IMR-90 (cell line): ENCODE data around the gene ANKIB1. TPM values are rescaled to one million over a fixed set of nuclear protein-coding genes. Genes with fewer than 3 reads are reported as not detected.

Source experiments
- ATAC-seq: fragments of 200-7000 bp; cut with Tn5 transposase; 2 replicates; pipeline ENCODE4 v1.9.1; 2020; ENCODE audit warnings: low read depth, mild to moderate bottlenecking, moderate library complexity
- BruUV-seq: library from RNA; stranded (reverse); fragments of 400-500 nt; replicated peaks from 2 replicates; lab custom pipeline; 2021; lab: Mats Ljungman, UMichigan
- CTCF ChIA-PET: fragments of 300-600 bp; formaldehyde crosslinking; extraction: SDS; loops from one replicate; lab custom pipeline; 2021; ENCODE audit warnings: antibody characterized with exemption; lab: Yijun Ruan, JAX
- POLR2A ChIA-PET: fragments of 300-600 bp; sonication (Branson Sonifier 250); formaldehyde crosslinking; loops from one replicate; lab custom pipeline; 2022; ENCODE audit warnings: antibody characterized with exemption; ENCODE audit not compliant: unreplicated experiment; lab: Charles Lee
- DNase-seq: peaks from one replicate; pipeline ENCODE4 v3.0.0; 2013
- H2AFZ ChIP-seq: replicated peaks from 2 replicates; pipeline ENCODE3; 2013; ENCODE audit warnings: low read length, mild to moderate bottlenecking; ENCODE audit not compliant: poor library complexity
- H2AK5ac ChIP-seq: 2 replicates; pipeline ENCODE4 v1.6.1; 2013; ENCODE audit warnings: low read depth, low read length, inconsistent platforms
- H2AK9ac ChIP-seq: replicated peaks from 2 replicates; pipeline ENCODE3; 2013; ENCODE audit warnings: mild to moderate bottlenecking, low read depth, low read length, moderate library complexity; ENCODE audit not compliant: poor library complexity
- H2BK120ac ChIP-seq: 2 replicates; pipeline ENCODE4 v1.6.1; 2013; ENCODE audit warnings: low read depth, low read length, inconsistent platforms
- H2BK15ac ChIP-seq: 3 replicates; pipeline ENCODE4 v1.6.1; 2013; ENCODE audit warnings: low read depth, low read length, inconsistent platforms
- H2BK20ac ChIP-seq: 2 replicates; pipeline ENCODE4 v1.6.1; 2013; ENCODE audit warnings: low read depth, mild to moderate bottlenecking, inconsistent platforms, low read length, moderate library complexity
- H2BK5ac ChIP-seq: 2 replicates; pipeline ENCODE4 v1.6.1; 2013; ENCODE audit warnings: mild to moderate bottlenecking, low read depth, low read length, inconsistent platforms; ENCODE audit not compliant: poor library complexity, severe bottlenecking
- H3K14ac ChIP-seq: replicated peaks from 2 replicates; pipeline ENCODE4 v1.6.1; 2013; ENCODE audit warnings: low read depth, low read length, inconsistent platforms
- H3K18ac ChIP-seq: 2 replicates; pipeline ENCODE4 v1.6.1; 2013; ENCODE audit warnings: low read depth, low read length, control low read depth
- H3K23ac ChIP-seq: 2 replicates; pipeline ENCODE4 v1.6.1; 2013; ENCODE audit warnings: low read depth, low read length, inconsistent platforms
- H3K27ac ChIP-seq: 2 replicates; pipeline ENCODE4 v1.5.1; 2013; ENCODE audit warnings: mild to moderate bottlenecking, control low read depth, low read length; ENCODE audit not compliant: insufficient read depth
- H3K27me3 ChIP-seq: 2 replicates; pipeline ENCODE4 v1.6.1; 2013; ENCODE audit warnings: low read length; ENCODE audit not compliant: control insufficient read depth, insufficient read depth
- H3K36me3 ChIP-seq: 2 replicates; pipeline ENCODE4 v1.6.1; 2013; ENCODE audit warnings: low read length, mixed read lengths; ENCODE audit not compliant: control insufficient read depth, insufficient read depth
- H3K4ac ChIP-seq: 2 replicates; pipeline ENCODE4 v1.6.1; 2013; ENCODE audit warnings: low read depth, low read length, inconsistent platforms
- H3K4me1 ChIP-seq: 2 replicates; pipeline ENCODE4 v1.6.1; 2013; ENCODE audit warnings: low read length, mixed read lengths; ENCODE audit not compliant: control insufficient read depth, insufficient read depth
- H3K4me2 ChIP-seq: 2 replicates; pipeline ENCODE4 v1.6.1; 2013; ENCODE audit warnings: low read depth, mild to moderate bottlenecking, control low read depth, low read length, moderate library complexity
- H3K4me3 ChIP-seq: 2 replicates; pipeline ENCODE4 v1.5.1; 2013; ENCODE audit warnings: low read depth, mild to moderate bottlenecking, control low read depth, low read length, moderate library complexity; ENCODE audit not compliant: insufficient read depth
- H3K56ac ChIP-seq: 2 replicates; pipeline ENCODE4 v1.6.1; 2013; ENCODE audit warnings: low read length, inconsistent platforms; ENCODE audit not compliant: insufficient read depth; ENCODE audit errors: extremely low read depth
- H3K79me1 ChIP-seq, 2 experiments: 2 replicates each; pipeline ENCODE4 v1.6.1; 2013; ENCODE audit warnings: low read length in 2 of 2, inconsistent platforms in 1 of 2, low read depth in 1 of 2
- H3K9ac ChIP-seq: 2 replicates; pipeline ENCODE4 v1.6.1; 2013; ENCODE audit warnings: low read depth, low read length, control low read depth
- H3K9me1 ChIP-seq: 2 replicates; pipeline ENCODE4 v1.6.1; 2013; ENCODE audit warnings: low read length, inconsistent platforms; ENCODE audit not compliant: insufficient read depth
- H3K9me3 ChIP-seq: 2 replicates; pipeline ENCODE4 v1.6.1; 2013; ENCODE audit warnings: low read length; ENCODE audit not compliant: control insufficient read depth, insufficient read depth
- H4K20me1 ChIP-seq: 2 replicates; pipeline ENCODE4 v1.6.1; 2013; ENCODE audit warnings: low read length, inconsistent platforms; ENCODE audit not compliant: insufficient read depth
- H4K5ac ChIP-seq: 2 replicates; pipeline ENCODE4 v1.6.1; 2013; ENCODE audit warnings: mild to moderate bottlenecking, low read depth, low read length, control low read depth
- H4K8ac ChIP-seq, 2 experiments: 2 replicates each; pipeline ENCODE4 v1.6.1; 2013; ENCODE audit warnings: low read depth in 2 of 2, low read length in 2 of 2, control low read depth in 1 of 2, inconsistent platforms in 1 of 2
- H4K91ac ChIP-seq: 2 replicates; pipeline ENCODE4 v1.6.1; 2013; ENCODE audit warnings: low read depth, low read length, inconsistent platforms; ENCODE audit not compliant: insufficient read depth
- BHLHE40 ChIP-seq: fragments of 150-350 bp; IDR thresholded peaks from 2 replicates; pipeline ENCODE4 v1.6.1; 2016; ENCODE audit warnings: mild to moderate bottlenecking, low read depth, low read length
- CEBPB ChIP-seq: IDR thresholded peaks from 2 replicates; pipeline ENCODE4 v1.6.1; 2012; ENCODE audit warnings: low read depth, low read length, improper control_type of control experiment
- CHD1 ChIP-seq: IDR thresholded peaks from 2 replicates; pipeline ENCODE4 v1.6.1; 2012; ENCODE audit warnings: low read depth, low read length, improper control_type of control experiment
- CTCF ChIP-seq: conservative IDR thresholded peaks from 2 replicates; pipeline ENCODE4 v1.5.1; 2012; ENCODE audit warnings: mild to moderate bottlenecking, low read depth, low read length, improper control_type of control experiment
- FOS ChIP-seq: fragments of 150-350 bp; IDR thresholded peaks from 2 replicates; pipeline ENCODE4 v1.6.1; 2016; ENCODE audit warnings: low read depth, low read length
- MAFK ChIP-seq: IDR thresholded peaks from 2 replicates; pipeline ENCODE4 v1.6.1; 2012; ENCODE audit warnings: low read depth, low read length, improper control_type of control experiment
- MXI1 ChIP-seq: IDR thresholded peaks from 2 replicates; pipeline ENCODE4 v1.6.1; 2012; ENCODE audit warnings: low read depth, mild to moderate bottlenecking, low read length, moderate library complexity, borderline replicate concordance
- NFE2L2 ChIP-seq: fragments of 150-350 bp; IDR thresholded peaks from 2 replicates; pipeline ENCODE4 v1.6.1; 2016; ENCODE audit warnings: low read depth, mild to moderate bottlenecking, low read length
- POLR2A ChIP-seq: IDR thresholded peaks from 2 replicates; pipeline ENCODE4 v1.6.1; 2012; ENCODE audit warnings: mild to moderate bottlenecking, low read depth, low read length
- RFX5 ChIP-seq: IDR thresholded peaks from 2 replicates; pipeline ENCODE4 v1.8.0; 2012; ENCODE audit warnings: low read depth, mild to moderate bottlenecking, low read length, moderate library complexity
- SMC3 ChIP-seq: fragments of 150-350 bp; IDR thresholded peaks from 2 replicates; pipeline ENCODE4 v1.6.1; 2016; ENCODE audit warnings: low read depth, mild to moderate bottlenecking, antibody characterized with exemption, low read length, moderate library complexity
- WGBS, 2 experiments: methylation state at CpG; one replicate each; pipeline versions ENCODE4 v1.1.5 to v1.1.7; 2013; ENCODE audit warnings: missing lambda C conversion rate in 2 of 2; ENCODE audit not compliant: insufficient read length in 1 of 2; ENCODE audit errors: extremely low coverage in 2 of 2; 5-methylcytosine and 5-hydroxymethylcytosine counted together
- dilution Hi-C: fragments of 300-500 bp; cut with HindIII; formaldehyde crosslinking; loops from one replicate; pipeline ENCODE4 v1.14.3; 2018; ENCODE audit warnings: low sequenced_read_pairs; ENCODE audit not compliant: unreplicated experiment
- in situ Hi-C: fragments of 300-500 bp; cut with MboI; formaldehyde crosslinking; loops from 3 replicates; pipeline ENCODE4 v1.14.3; 2019; ENCODE audit warnings: low sequenced_read_pairs, inconsistent platforms, mixed read lengths
- intact Hi-C: fragments of 100-400 bp; cut with micrococcal nuclease; formaldehyde crosslinking; loops from 2 replicates; pipeline ENCODE4 v1.10.0; 2022
- polyA plus RNA-seq, 3 experiments: library from polyadenylated mRNA; depleted of rRNA; stranded (reverse); fragments of >200 nt; gene quantifications; 2 replicates each; pipeline ENCODE4 v1.2.3, GENCODE V29; 2012; ENCODE audit warnings: low replicate concordance in 1 of 3
- total RNA-seq: library from RNA; depleted of rRNA; stranded (reverse); fragments of >200 nt; gene quantifications from 2 replicates; pipeline ENCODE4 v1.2.3, GENCODE V29; 2012
- TF ChIP-seq, protein P1 (sequence below): fragments of 150-350 bp; IDR thresholded peaks from 2 replicates; pipeline ENCODE4 v1.6.1; 2016; ENCODE audit warnings: low read depth, mild to moderate bottlenecking, low read length, moderate library complexity, borderline replicate concordance

ANKIB1 gene
- total and polyA plus RNA-seq, 2 of the 4 experiments (the other 2 are of a cell fraction), result 18.7 to 33.9 TPM

DNA sequence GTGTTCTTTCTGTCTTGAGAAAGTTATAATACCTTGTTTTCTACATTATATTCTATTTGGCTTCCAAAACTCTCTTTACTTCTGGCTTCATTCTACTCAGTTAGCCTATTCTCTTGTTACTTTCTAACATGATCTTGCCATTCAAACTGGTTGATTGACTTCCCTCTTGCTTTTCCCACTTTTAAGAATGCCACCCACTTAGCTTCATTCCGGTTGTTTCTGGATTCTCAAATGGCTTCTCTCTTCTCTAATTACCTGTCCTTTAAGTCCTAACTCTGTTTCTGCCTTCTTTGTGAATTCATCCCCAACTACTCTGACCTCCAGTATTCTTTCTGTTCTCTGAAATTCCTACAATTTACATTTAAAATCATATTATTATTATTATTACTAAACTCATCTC lies 52.0 kb downstream of the ANKIB1 start:
- H3K23ac ChIP-seq, result no peak overlapping the region
- H3K4me2 ChIP-seq, result no peak overlapping the region
- no peak overlapping the region for H4K91ac ChIP-seq
- H2AK9ac ChIP-seq, result no peak overlapping the region
- H3K4me3 ChIP-seq, result no peak overlapping the region
- TF ChIP-seq, protein P1, sequence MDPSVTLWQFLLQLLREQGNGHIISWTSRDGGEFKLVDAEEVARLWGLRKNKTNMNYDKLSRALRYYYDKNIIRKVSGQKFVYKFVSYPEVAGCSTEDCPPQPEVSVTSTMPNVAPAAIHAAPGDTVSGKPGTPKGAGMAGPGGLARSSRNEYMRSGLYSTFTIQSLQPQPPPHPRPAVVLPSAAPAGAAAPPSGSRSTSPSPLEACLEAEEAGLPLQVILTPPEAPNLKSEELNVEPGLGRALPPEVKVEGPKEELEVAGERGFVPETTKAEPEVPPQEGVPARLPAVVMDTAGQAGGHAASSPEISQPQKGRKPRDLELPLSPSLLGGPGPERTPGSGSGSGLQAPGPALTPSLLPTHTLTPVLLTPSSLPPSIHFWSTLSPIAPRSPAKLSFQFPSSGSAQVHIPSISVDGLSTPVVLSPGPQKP, result no peak
- TF ChIP-seq CTCF (no peak), RFX5 (no peak), CHD1 (no peak), NFE2L2 (no peak), FOS (no peak), SMC3 (no peak), BHLHE40 (no peak), MAFK (no peak), MXI1 (no peak), CEBPB (no peak), POLR2A (no peak)
- H2BK120ac ChIP-seq, result no peak overlapping the region
- H3K56ac ChIP-seq, result no peak overlapping the region
- H2BK20ac ChIP-seq, result no peak overlapping the region
- H3K9me1 ChIP-seq, result no peaks in the 10 kb centered on the region
- peaks cover 9 to 13% of the 10 kb centered on the region in 2 experiments for H3K79me1 ChIP-seq
- no peak overlapping the region for H4K8ac ChIP-seq
- H4K20me1 ChIP-seq, result no peaks in the 10 kb centered on the region; the same call in 1 of the 2 replicates
- H2BK15ac ChIP-seq, result no peak overlapping the region
- no peak overlapping the region for H3K9ac ChIP-seq
- H2AFZ ChIP-seq, result no peak overlapping the region
- H4K5ac ChIP-seq, result no peak overlapping the region
- dilution Hi-C loops (no loop called here), intact Hi-C loops (no loop called here), in situ Hi-C loops (no loop called here)
- ChIA-PET CTCF (no interaction called here), POLR2A (no interaction called here)
- H3K14ac ChIP-seq, result no peak overlapping the region
- ATAC-seq (no peak), DNase-seq (no peak)
- no peaks in the 10 kb centered on the region for H3K9me3 ChIP-seq
- 50% methylated on average over 1 of the region's 1 CpG; no CpG with 5 or more reads in 1 of the 2 experiments for WGBS, 2 experiments
- peaks cover 3% of the 10 kb centered on the region; the same call in 1 of the 2 replicates for H3K36me3 ChIP-seq
- no peak overlapping the region for H2BK5ac ChIP-seq
- no peak overlapping the region for H2AK5ac ChIP-seq
- H3K27ac ChIP-seq, result no peak overlapping the region
- BruUV-seq, result no TSS peak
- H3K4me1 ChIP-seq, result peaks cover 3% of the 10 kb centered on the region; the same call in 1 of the 2 replicates
- no peak overlapping the region for H3K4ac ChIP-seq
- no peaks in the 10 kb centered on the region for H3K27me3 ChIP-seq
- no peak overlapping the region for H3K18ac ChIP-seq
